Effector memory CD8-positive, alpha-beta T cell (primary cell): ENCODE measurements around the gene FXYD3.
"Not testable (repeated sequence)": the region's sequence is repeated elsewhere in the genome, so short reads cannot be mapped to it uniquely, and the experiment has no call there.

Source experiments
- ATAC-seq: fragments of 150-1000 bp; cut with Tn5 transposase; replicated peaks from 2 replicates; pipeline ENCODE4 v1.10.0; 2021; ENCODE audit warnings: mild to moderate bottlenecking, moderate library complexity
- DNase-seq, 3 experiments: peaks; one replicate each; pipeline ENCODE4 v3.0.0; 2021
- H3K27ac Mint-ChIP-seq, 2 donors: one replicate each; pipeline ENCODE4 v1.8.0; 2022; ENCODE audit warnings: mild to moderate bottlenecking in 2 of 2, mixed read lengths in 2 of 2, moderate library complexity in 2 of 2
- H3K27me3 Mint-ChIP-seq, 2 donors: one replicate each; pipeline ENCODE4 v1.8.0; 2022; ENCODE audit warnings: mixed read lengths in 2 of 2
- H3K36me3 Mint-ChIP-seq: one replicate; pipeline ENCODE4 v1.8.0; 2022; ENCODE audit warnings: mild to moderate bottlenecking, moderate library complexity, mixed read lengths; ENCODE audit not compliant: insufficient read depth
- H3K4me1 Mint-ChIP-seq, 2 donors: one replicate each; pipeline ENCODE4 v1.8.0; 2022; ENCODE audit warnings: low read depth in 2 of 2, mixed read lengths in 2 of 2
- H3K4me3 Mint-ChIP-seq, 2 donors: one replicate each; pipeline ENCODE4 v1.8.0; 2022; ENCODE audit warnings: mild to moderate bottlenecking in 2 of 2, mixed read lengths in 2 of 2, moderate library complexity in 2 of 2
- H3K9me3 Mint-ChIP-seq, 2 donors: one replicate each; pipeline ENCODE4 v1.8.0; 2022; ENCODE audit warnings: mixed read lengths in 2 of 2

Gene FXYD3

GRCh38 chr19:35127871-35128270 lies 12.2 kb downstream of the FXYD3 start:
- Mint-ChIP-seq H3K27me3 (peaks cover 0 to 13% of the 10 kb centered on the region in 2 donors), H3K36me3 (peaks cover 6% of the 10 kb centered on the region), H3K9me3 (peaks cover 5 to 6% of the 10 kb centered on the region in 2 donors), H3K4me3 (no peak overlapping the region), H3K4me1 (peaks cover 10% of the 10 kb centered on the region in 2 donors), H3K27ac (peak overlapping the region in 1 of 2 donors; percentile 37)
- ATAC-seq, result no peak
- DNase-seq, result no peak

- Mint-ChIP-seq H3K36me3 (peaks cover 6% of the 10 kb centered on the region), H3K4me3 (no peak overlapping the region), H3K4me1 (peaks cover 10% of the 10 kb centered on the region in 2 donors), H3K27me3 (peaks cover 0 to 12% of the 10 kb centered on the region in 2 donors), H3K27ac (peak overlapping the region in 1 of 2 donors; percentile 37), H3K9me3 (peaks cover 5 to 11% of the 10 kb centered on the region in 2 donors)
- DNase-seq (no peak), ATAC-seq (no peak)
Measured at GRCh38 chr19:35128398-35129057, 12.9 kb downstream of the FXYD3 start.

- not testable (repeated sequence) for H3K27ac Mint-ChIP-seq, H3K4me1 Mint-ChIP-seq, H3K27me3 Mint-ChIP-seq, H3K36me3 Mint-ChIP-seq, H3K4me3 Mint-ChIP-seq, DNase-seq, ATAC-seq
- H3K9me3 Mint-ChIP-seq, result peaks cover 5 to 11% of the 10 kb centered on the region in 2 donors
Measured at GRCh38 chr19:35129724-35130274, 14.2 kb downstream of the FXYD3 start.

- H3K27me3 Mint-ChIP-seq, result no peaks in the 10 kb centered on the region
- no peak overlapping the region for H3K27ac Mint-ChIP-seq
- peaks cover 5 to 11% of the 10 kb centered on the region in 2 donors for H3K9me3 Mint-ChIP-seq
- H3K4me3 Mint-ChIP-seq, result no peak overlapping the region
- H3K36me3 Mint-ChIP-seq, result no peaks in the 10 kb centered on the region
- H3K4me1 Mint-ChIP-seq, result no peaks in the 10 kb centered on the region
- no peak for DNase-seq
- no peak for ATAC-seq
Measured at GRCh38 chr19:35130761-35131720, 15.4 kb downstream of the FXYD3 start.

- Mint-ChIP-seq H3K9me3 (peaks cover 5 to 11% of the 10 kb centered on the region in 2 donors), H3K4me3 (no peak overlapping the region)
- ATAC-seq, result no peak
Measured at GRCh38 chr19:35132254-35132653, 16.6 kb downstream of the FXYD3 start.

GRCh38 chr19:35133826-35134225 lies 18.2 kb downstream of the FXYD3 start:
- H3K27ac Mint-ChIP-seq, result no peak overlapping the region
- peaks cover 5 to 11% of the 10 kb centered on the region in 2 donors for H3K9me3 Mint-ChIP-seq
- ATAC-seq, result no peak
- H3K4me3 Mint-ChIP-seq, result no peak overlapping the region
- H3K4me1 Mint-ChIP-seq, result peaks cover 5 to 12% of the 10 kb centered on the region in 2 donors
- no peaks in the 10 kb centered on the region for H3K27me3 Mint-ChIP-seq
- H3K36me3 Mint-ChIP-seq, result no peaks in the 10 kb centered on the region
- no peak for DNase-seq

More at GRCh38 chr19:35132254-35132653, 16.6 kb downstream of the FXYD3 start:
- Mint-ChIP-seq H3K27ac (no peak overlapping the region), H3K27me3 (no peaks in the 10 kb centered on the region), H3K36me3 (no peaks in the 10 kb centered on the region), H3K4me1 (peaks cover 0 to 4% of the 10 kb centered on the region in 2 donors)
- no peak for DNase-seq

- no peak for ATAC-seq
- Mint-ChIP-seq H3K4me1 (peaks cover 5 to 14% of the 10 kb centered on the region in 2 donors), H3K4me3 (no peak within 1 kb of the TSS), H3K36me3 (no peaks in the 10 kb centered on the region), H3K27me3 (no peaks in the 10 kb centered on the region), H3K9me3 (peaks cover 5 to 11% of the 10 kb centered on the region in 2 donors), H3K27ac (no peak within 1 kb of the TSS)
- DNase-seq, result no peak
Measured at GRCh38 chr19:35134601-35135242, 19.1 kb downstream of the FXYD3 start, which contains the start of gene LGI4. Gene LGI4 (minus strand): TSS chr19:35135059. CDS start chr19:35134680, 379 bp downstream.

- Mint-ChIP-seq H3K4me3 (no peak overlapping the region), H3K27me3 (no peaks in the 10 kb centered on the region), H3K9me3 (peaks cover 5 to 11% of the 10 kb centered on the region in 2 donors), H3K4me1 (peaks cover 5 to 14% of the 10 kb centered on the region in 2 donors), H3K27ac (no peak overlapping the region), H3K36me3 (no peaks in the 10 kb centered on the region)
- DNase-seq (peak; percentile 55 to 61 (median 56)), ATAC-seq (peak; percentile 86)
Measured at GRCh38 chr19:35135389-35135909, 19.8 kb downstream of the FXYD3 start.

- ATAC-seq (no peak), DNase-seq (no peak)
- no peaks in the 10 kb centered on the region for H3K36me3 Mint-ChIP-seq
- H3K27ac Mint-ChIP-seq, result no peak overlapping the region
- peaks cover 5 to 11% of the 10 kb centered on the region in 2 donors for H3K9me3 Mint-ChIP-seq
- peaks cover 12 to 19% of the 10 kb centered on the region in 2 donors for H3K4me1 Mint-ChIP-seq
- no peak overlapping the region for H3K4me3 Mint-ChIP-seq
- peaks cover 0 to 4% of the 10 kb centered on the region in 2 donors for H3K27me3 Mint-ChIP-seq
Measured at GRCh38 chr19:35136231-35136630, 20.6 kb downstream of the FXYD3 start.

GRCh38 chr19:35136977-35137702 lies 21.5 kb downstream of the FXYD3 start:
- peaks cover 0 to 6% of the 10 kb centered on the region in 2 donors for H3K27me3 Mint-ChIP-seq
- H3K4me3 Mint-ChIP-seq, result no peak overlapping the region
- peaks cover 18 to 25% of the 10 kb centered on the region in 2 donors for H3K4me1 Mint-ChIP-seq
- ATAC-seq (no peak), DNase-seq (no peak)
- H3K36me3 Mint-ChIP-seq, result no peaks in the 10 kb centered on the region
- H3K27ac Mint-ChIP-seq, result peak overlapping the region in 1 of 2 donors; percentile 36
- peaks cover 5 to 11% of the 10 kb centered on the region in 2 donors for H3K9me3 Mint-ChIP-seq

- Mint-ChIP-seq H3K27ac (peak within 1 kb of the TSS in 1 of 2 donors; percentile 36), H3K4me1 (peaks cover 18 to 28% of the 10 kb centered on the region in 2 donors), H3K36me3 (no peaks in the 10 kb centered on the region), H3K4me3 (no peak within 1 kb of the TSS), H3K27me3 (peaks cover 0 to 6% of the 10 kb centered on the region in 2 donors), H3K9me3 (no peaks in the 10 kb centered on the region)
- no peak for DNase-seq
- no peak for ATAC-seq
Measured at GRCh38 chr19:35138305-35138892, 22.8 kb downstream of the FXYD3 start, which contains the start of gene FXYD1. Gene FXYD1 (plus strand): TSS chr19:35138824. CDS start chr19:35140080, 1,256 bp downstream.
